Stimulated activated CD8-positive, alpha-beta memory T cell treated with anti-CD3 and anti-CD28 coated beads, Interleukin-15, amount 100 ng/mL, for 24 hours (primary cell): ENCODE results near the gene GNAI2.
"Not testable (repeated sequence)": the region's sequence is repeated elsewhere in the genome, so short reads cannot be mapped to it uniquely, and the experiment has no call there.

ENCODE experiments used
- DNase-seq: peaks from one replicate; pipeline ENCODE4 v3.0.0-alpha.2; 2020; ENCODE audit warnings: low read depth

The GNAI2 gene

GRCh38 chr3:50226888-50227389 lies 9.1 kb upstream of the GNAI2 start:
- DNase-seq, result no peak

GRCh38 chr3:50227390-50228183 lies 8.4 kb upstream of the GNAI2 start:
- peak; percentile 71 for DNase-seq

DNA sequence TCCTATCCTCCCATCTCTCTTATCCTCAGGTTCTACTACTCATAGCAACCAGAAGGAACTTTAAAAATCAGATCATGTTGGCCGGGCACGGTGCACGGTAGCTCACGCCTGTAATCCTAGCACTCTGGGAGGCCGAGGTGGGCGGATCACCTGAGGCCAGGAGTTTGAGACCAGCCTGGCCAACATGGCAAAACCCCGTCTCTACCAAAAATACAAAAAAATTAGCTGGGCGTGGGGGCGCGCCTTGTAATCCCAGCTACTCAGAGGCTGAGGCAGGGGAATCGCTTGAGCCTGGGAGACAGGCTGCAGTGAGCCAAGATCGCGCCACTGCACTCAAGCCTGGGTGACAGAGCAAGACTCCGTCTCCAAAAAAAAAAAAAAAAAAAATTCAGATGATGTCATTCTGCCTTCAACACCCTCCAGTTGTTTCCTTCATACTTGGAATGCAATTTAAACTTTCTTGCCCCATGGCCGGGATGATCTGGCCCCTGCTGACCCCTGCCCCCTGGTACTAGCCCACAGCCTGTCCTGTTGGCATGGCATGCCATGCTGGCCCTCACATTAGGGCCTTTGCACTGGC lies 7.7 kb upstream of the GNAI2 start:
- not testable (repeated sequence) for DNase-seq

- no peak for DNase-seq
These were observed 6.5 kb upstream of the GNAI2 start for GRCh38 chr3:50229490-50229889.

- DNase-seq, result no peak
These were observed 5.8 kb upstream of the GNAI2 start for GRCh38 chr3:50230104-50230793.

- no peak for DNase-seq
These were observed 5.2 kb upstream of the GNAI2 start for GRCh38 chr3:50230794-50231125.

DNA sequence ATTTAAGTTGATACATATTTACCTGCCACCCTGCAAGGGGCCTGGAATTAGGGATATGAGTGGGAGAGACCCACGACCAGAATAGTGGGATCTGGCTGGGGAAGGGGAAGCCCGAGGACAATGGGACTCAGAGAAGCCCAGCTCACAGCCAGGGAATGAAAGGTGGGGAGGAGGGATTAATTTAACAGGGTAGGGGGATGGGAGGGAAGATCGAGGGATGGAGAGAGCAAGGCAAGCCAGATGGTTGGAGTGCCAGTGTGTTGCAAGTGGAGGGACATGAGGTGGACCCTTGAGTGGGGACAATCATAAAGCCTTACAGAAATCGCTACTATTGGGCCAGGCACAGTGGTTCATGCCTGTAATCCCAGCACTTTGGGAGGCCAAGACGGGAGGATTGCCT lies 4.4 kb upstream of the GNAI2 start:
- no peak for DNase-seq

- no peak for DNase-seq
These were observed 3.7 kb upstream of the GNAI2 start for GRCh38 chr3:50232303-50232702.

DNA sequence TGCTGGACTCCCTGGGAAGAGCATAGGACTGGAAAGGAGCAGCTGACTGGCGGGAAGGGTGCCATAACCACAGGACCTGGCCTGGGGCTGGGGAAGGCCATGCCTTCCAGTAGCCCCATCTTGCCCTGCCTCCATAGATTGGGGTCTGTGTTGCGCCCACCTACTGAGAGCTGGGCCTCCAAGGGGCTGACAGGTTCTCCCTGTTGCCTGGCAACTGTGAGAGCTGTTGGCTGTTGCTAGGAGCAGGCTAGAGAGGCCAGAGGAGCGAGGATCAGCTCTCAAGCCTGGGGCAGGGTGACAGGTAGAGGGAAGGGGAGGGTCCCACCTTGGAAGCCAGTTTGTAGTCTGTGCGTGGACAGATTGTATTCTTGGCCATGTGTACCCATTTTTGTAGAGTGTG lies 2.8 kb upstream of the GNAI2 start:
- no peak for DNase-seq

DNA sequence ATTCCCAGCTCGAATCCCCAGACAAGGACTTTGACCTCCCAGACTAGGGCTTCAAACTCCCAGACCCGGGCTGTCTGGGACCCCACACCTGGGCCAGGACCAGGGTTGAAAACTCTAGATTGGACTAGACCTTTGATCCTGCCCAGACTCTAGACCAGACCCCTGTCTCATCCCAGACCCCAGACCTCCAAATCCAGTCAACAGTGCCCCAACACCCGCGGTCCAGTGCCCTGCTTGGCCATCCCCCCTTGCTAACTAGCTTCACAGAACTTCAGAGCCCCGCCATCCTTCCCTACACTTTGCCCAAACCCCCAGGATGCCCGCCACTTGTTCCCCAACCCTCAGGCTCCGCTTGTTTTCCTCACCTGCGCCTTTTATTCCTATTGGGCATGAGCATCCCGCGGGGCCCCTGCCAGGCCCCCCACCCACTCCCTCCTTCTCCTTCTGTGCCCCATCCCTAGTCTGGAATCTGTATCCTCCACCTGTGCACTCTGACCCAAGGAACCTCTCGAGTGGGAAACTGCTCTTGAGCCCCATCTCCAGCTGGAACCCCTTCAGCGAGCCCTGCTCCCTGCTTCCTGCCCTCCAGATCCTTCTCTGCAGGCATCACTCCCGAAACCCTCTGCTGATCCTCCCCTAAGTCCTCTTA lies 604 bp downstream of the GNAI2 start:
- DNase-seq, result no peak

- no peak for DNase-seq
These were observed 1.2 kb downstream of the GNAI2 start for GRCh38 chr3:50237133-50237651.

GRCh38 chr3:50237754-50238548 lies 1.9 kb downstream of the GNAI2 start:
- peak; percentile 68 for DNase-seq

- DNase-seq, result no peak
These were observed 2.6 kb downstream of the GNAI2 start for GRCh38 chr3:50238549-50239026.

- no peak for DNase-seq
These were observed 3.6 kb downstream of the GNAI2 start for GRCh38 chr3:50239649-50240048.

GRCh38 chr3:50241163-50241562 lies 5.2 kb downstream of the GNAI2 start:
- no peak for DNase-seq

- no peak for DNase-seq
These were observed 5.8 kb downstream of the GNAI2 start for GRCh38 chr3:50241713-50242380.

DNA sequence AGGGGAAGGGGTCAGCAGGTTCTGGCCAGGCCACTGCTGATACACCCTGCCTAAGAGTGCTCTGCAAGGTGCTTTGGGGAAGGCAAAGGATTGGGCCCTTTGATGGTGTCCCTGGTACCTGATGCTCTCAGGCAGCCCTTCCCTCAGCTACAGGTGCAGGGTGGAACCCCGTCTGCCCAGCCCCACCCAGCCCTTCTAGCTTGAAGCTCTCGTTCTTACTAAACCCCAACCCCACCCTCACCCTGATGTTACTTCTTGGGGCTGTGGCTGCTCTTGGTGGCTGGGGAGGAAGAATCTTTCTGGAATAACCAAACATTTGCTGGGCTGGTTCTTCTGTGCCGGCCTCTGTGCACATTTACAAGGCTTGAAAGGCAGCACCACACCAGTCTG lies 6.4 kb downstream of the GNAI2 start:
- no peak for DNase-seq

GRCh38 chr3:50242851-50243542 lies 7.0 kb downstream of the GNAI2 start:
- no peak for DNase-seq

GRCh38 chr3:50243543-50243895 lies 7.5 kb downstream of the GNAI2 start:
- no peak for DNase-seq

DNA sequence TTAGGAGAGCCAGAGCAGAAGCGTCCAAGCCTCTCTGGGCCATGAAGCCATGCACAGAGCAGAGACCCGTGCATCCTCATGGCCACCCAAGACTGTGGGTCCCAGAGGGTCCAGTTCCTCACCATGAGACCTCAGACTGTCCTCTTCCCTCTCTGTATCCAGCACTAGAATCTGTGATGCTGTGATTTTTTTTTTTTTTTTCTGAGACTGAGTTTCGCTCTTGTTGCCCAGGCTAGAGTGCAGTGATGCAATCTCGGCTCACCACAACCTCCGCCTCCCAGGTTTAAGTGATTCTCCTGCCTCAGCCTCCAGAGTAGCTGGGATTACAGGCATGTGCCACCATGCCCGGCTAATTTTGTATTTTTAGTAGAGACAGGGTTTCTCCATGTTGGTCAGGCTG lies 8.8 kb downstream of the GNAI2 start:
- not testable (repeated sequence) for DNase-seq
